Mucosa of rectum (tissue), 2 donors: ENCODE data around the gene YBX2.
"Not testable (repeated sequence)": the region's sequence is repeated elsewhere in the genome, so short reads cannot be mapped to it uniquely, and the experiment has no call there.

Experiments
- H3K27ac ChIP-seq, 2 donors: one replicate each; pipeline ENCODE4 v1.7.0; 2013; ENCODE audit warnings: inconsistent platforms in 2 of 2, low read depth in 2 of 2, low read length in 2 of 2
- H3K27me3 ChIP-seq, 2 donors: one replicate each; pipeline ENCODE4 v1.7.0; 2013; ENCODE audit warnings: low read length in 2 of 2; ENCODE audit not compliant: control insufficient read depth in 2 of 2, insufficient read depth in 2 of 2
- H3K36me3 ChIP-seq, 2 donors: one replicate each; pipeline ENCODE4 v1.7.0; 2013; ENCODE audit warnings: low read length in 2 of 2; ENCODE audit not compliant: control insufficient read depth in 2 of 2, insufficient read depth in 2 of 2
- H3K4me1 ChIP-seq, 2 donors: one replicate each; pipeline ENCODE4 v1.7.0; 2013; ENCODE audit warnings: low read length in 2 of 2, mild to moderate bottlenecking in 1 of 2; ENCODE audit not compliant: control insufficient read depth in 2 of 2, insufficient read depth in 2 of 2
- H3K4me3 ChIP-seq, 2 donors: one replicate each; pipeline ENCODE4 v1.7.0; 2013; ENCODE audit warnings: low read length in 2 of 2
- H3K9ac ChIP-seq, 2 donors: one replicate each; pipeline ENCODE4 v1.7.0; 2013; ENCODE audit warnings: low read length in 2 of 2, low read depth in 1 of 2, mild to moderate bottlenecking in 1 of 2
- H3K9me3 ChIP-seq, 2 donors: one replicate each; pipeline ENCODE4 v1.7.0; 2013; ENCODE audit warnings: low read length in 2 of 2; ENCODE audit not compliant: control insufficient read depth in 2 of 2
- donor health status: healthy.
- donor health status: Normal muscosa, but diverticular disease.

YBX2 gene

GRCh38 chr17:7294614-7295153, at the start of gene YBX2:
TSS of gene YBX2 (minus strand) at chr17:7294639. CDS start at chr17:7294500, 139 bp downstream.
- H3K27me3 ChIP-seq, result peaks cover 0 to 10% of the 10 kb centered on the region in 2 donors
- no peaks in the 10 kb centered on the region for H3K36me3 ChIP-seq
- H3K9ac ChIP-seq, result peak within 1 kb of the TSS; percentile 32 to 65
- H3K4me1 ChIP-seq, result peaks cover 31 to 32% of the 10 kb centered on the region in 2 donors
- peak within 1 kb of the TSS; percentile 89 to 91 for H3K27ac ChIP-seq
- H3K4me3 ChIP-seq, result peak within 1 kb of the TSS; percentile 59 to 61
- no peaks in the 10 kb centered on the region for H3K9me3 ChIP-seq

GRCh38 chr17:7343250-7343649, 48.8 kb upstream of the YBX2 start:
- Histone ChIP-seq H3K27ac (no peak overlapping the region), H3K4me1 (peaks cover 0 to 4% of the 10 kb centered on the region in 2 donors), H3K9me3 (no peaks in the 10 kb centered on the region), H3K27me3 (peaks cover 0 to 4% of the 10 kb centered on the region in 2 donors), H3K9ac (no peak overlapping the region), H3K4me3 (no peak overlapping the region), H3K36me3 (peaks cover 0 to 5% of the 10 kb centered on the region in 2 donors)

- no peak overlapping the region for H3K4me3 ChIP-seq
- H3K27me3 ChIP-seq, result peaks cover 0 to 4% of the 10 kb centered on the region in 2 donors
Observed at GRCh38 chr17:7341842-7342241, 47.4 kb upstream of the YBX2 start.

GRCh38 chr17:7340179-7340578, 45.7 kb upstream of the YBX2 start:
- Histone ChIP-seq H3K4me3 (no peak overlapping the region), H3K9me3 (no peaks in the 10 kb centered on the region), H3K9ac (no peak overlapping the region), H3K27me3 (peaks cover 2 to 4% of the 10 kb centered on the region in 2 donors), H3K27ac (no peak overlapping the region), H3K4me1 (peaks cover 0 to 10% of the 10 kb centered on the region in 2 donors), H3K36me3 (peaks cover 0 to 5% of the 10 kb centered on the region in 2 donors)

More at GRCh38 chr17:7341842-7342241, 47.4 kb upstream of the YBX2 start:
- no peak overlapping the region for H3K27ac ChIP-seq
- peaks cover 0 to 4% of the 10 kb centered on the region in 2 donors for H3K4me1 ChIP-seq
- H3K36me3 ChIP-seq, result peaks cover 0 to 5% of the 10 kb centered on the region in 2 donors
- H3K9ac ChIP-seq, result no peak overlapping the region
- no peaks in the 10 kb centered on the region for H3K9me3 ChIP-seq

GRCh38 chr17:7337600-7337999, 43.2 kb upstream of the YBX2 start:
- H3K27ac ChIP-seq, H3K4me1 ChIP-seq: not testable (repeated sequence)
- peak overlapping the region in 1 of 2 donors; percentile 75 for H3K4me3 ChIP-seq

GRCh38 chr17:7336240-7337175, 42.1 kb upstream of the YBX2 start, which contains the start of gene ACAP1:
TSS of gene ACAP1 (plus strand) at chr17:7336529. CDS start at chr17:7336735, 206 bp downstream.
- Histone ChIP-seq H3K9me3 (no peaks in the 10 kb centered on the region), H3K4me1 (peaks cover 0 to 12% of the 10 kb centered on the region in 2 donors), H3K9ac (peak within 1 kb of the TSS; percentile 43 to 56), H3K27ac (peak within 1 kb of the TSS in 1 of 2 donors; percentile 78), H3K4me3 (peak within 1 kb of the TSS; percentile 53 to 75), H3K36me3 (no peaks in the 10 kb centered on the region), H3K27me3 (peaks cover 0 to 2% of the 10 kb centered on the region in 2 donors)

More at GRCh38 chr17:7337600-7337999, 43.2 kb upstream of the YBX2 start:
- H3K9ac ChIP-seq, H3K27me3 ChIP-seq, H3K9me3 ChIP-seq, H3K36me3 ChIP-seq: not testable (repeated sequence)

- H3K4me3 ChIP-seq, H3K9me3 ChIP-seq, H3K9ac ChIP-seq, H3K27me3 ChIP-seq, H3K36me3 ChIP-seq: not testable (repeated sequence)
- peaks cover 0 to 12% of the 10 kb centered on the region in 2 donors for H3K4me1 ChIP-seq
- peak overlapping the region in 1 of 2 donors; percentile 48 for H3K27ac ChIP-seq
Observed at GRCh38 chr17:7335765-7336164, 41.3 kb upstream of the YBX2 start.

- Histone ChIP-seq H3K9me3 (no peaks in the 10 kb centered on the region), H3K4me1 (peaks cover 0 to 18% of the 10 kb centered on the region in 2 donors), H3K27ac (no peak overlapping the region), H3K36me3 (no peaks in the 10 kb centered on the region), H3K4me3 (no peak overlapping the region), H3K9ac (no peak overlapping the region), H3K27me3 (peaks cover 0 to 2% of the 10 kb centered on the region in 2 donors)
Observed at GRCh38 chr17:7334938-7335538, 40.6 kb upstream of the YBX2 start.

GRCh38 chr17:7332600-7333069, 38.2 kb upstream of the YBX2 start:
- H3K27me3 ChIP-seq, H3K9me3 ChIP-seq, H3K36me3 ChIP-seq, H3K27ac ChIP-seq, H3K9ac ChIP-seq, H3K4me3 ChIP-seq: not testable (repeated sequence)
- peaks cover 7 to 28% of the 10 kb centered on the region in 2 donors for H3K4me1 ChIP-seq
